GM19328 (cell line): ENCODE measurements around the gene MAP2K5.

Source experiments
- ATAC-seq: cut with Tn5 transposase; IDR thresholded peaks from one replicate; pipeline ENCODE4 v1.9.1; 2021; ENCODE audit warnings: mild to moderate bottlenecking, moderate library complexity; ENCODE audit not compliant: unreplicated experiment

The MAP2K5 gene

GRCh38 chr15:67775998-67776397 lies 233.5 kb downstream of the MAP2K5 start:
- ATAC-seq: no peak

GRCh38 chr15:67776600-67776999 lies 234.1 kb downstream of the MAP2K5 start:
- ATAC-seq: no peak

GRCh38 chr15:67777071-67777470 lies 234.6 kb downstream of the MAP2K5 start:
- ATAC-seq: no peak

GRCh38 chr15:67777773-67778172 lies 235.3 kb downstream of the MAP2K5 start:
- no peak for ATAC-seq

GRCh38 chr15:67778968-67779548 lies 236.6 kb downstream of the MAP2K5 start:
- ATAC-seq: no peak

GRCh38 chr15:67779549-67780111 lies 237.1 kb downstream of the MAP2K5 start:
- ATAC-seq: no peak

DNA sequence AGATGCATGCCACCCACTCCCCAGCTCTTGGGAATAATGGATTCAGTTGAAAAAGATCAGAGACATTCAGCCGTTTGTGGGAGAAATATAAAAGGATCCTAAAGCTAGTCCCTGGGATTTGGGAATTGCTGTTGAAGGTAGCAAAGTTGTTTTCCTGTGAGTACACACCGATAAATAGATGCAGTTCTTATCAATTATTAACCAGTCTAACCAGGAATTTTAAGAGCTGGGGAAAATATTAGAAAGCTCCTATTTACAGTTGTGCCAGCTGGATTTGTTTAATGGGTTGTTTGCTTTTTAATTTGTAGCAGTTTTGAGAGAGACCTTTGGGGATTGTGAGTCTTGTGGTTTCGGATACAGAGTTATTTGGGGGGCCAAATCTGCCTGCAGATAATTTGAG lies 238.6 kb downstream of the MAP2K5 start:
- ATAC-seq: no peak

- no peak for ATAC-seq
Observed at GRCh38 chr15:67781907-67782690, 239.6 kb downstream of the MAP2K5 start.

GRCh38 chr15:67782691-67782991 lies 240.1 kb downstream of the MAP2K5 start:
- ATAC-seq: no peak

GRCh38 chr15:67783303-67783702 lies 240.8 kb downstream of the MAP2K5 start:
- ATAC-seq: no peak

DNA sequence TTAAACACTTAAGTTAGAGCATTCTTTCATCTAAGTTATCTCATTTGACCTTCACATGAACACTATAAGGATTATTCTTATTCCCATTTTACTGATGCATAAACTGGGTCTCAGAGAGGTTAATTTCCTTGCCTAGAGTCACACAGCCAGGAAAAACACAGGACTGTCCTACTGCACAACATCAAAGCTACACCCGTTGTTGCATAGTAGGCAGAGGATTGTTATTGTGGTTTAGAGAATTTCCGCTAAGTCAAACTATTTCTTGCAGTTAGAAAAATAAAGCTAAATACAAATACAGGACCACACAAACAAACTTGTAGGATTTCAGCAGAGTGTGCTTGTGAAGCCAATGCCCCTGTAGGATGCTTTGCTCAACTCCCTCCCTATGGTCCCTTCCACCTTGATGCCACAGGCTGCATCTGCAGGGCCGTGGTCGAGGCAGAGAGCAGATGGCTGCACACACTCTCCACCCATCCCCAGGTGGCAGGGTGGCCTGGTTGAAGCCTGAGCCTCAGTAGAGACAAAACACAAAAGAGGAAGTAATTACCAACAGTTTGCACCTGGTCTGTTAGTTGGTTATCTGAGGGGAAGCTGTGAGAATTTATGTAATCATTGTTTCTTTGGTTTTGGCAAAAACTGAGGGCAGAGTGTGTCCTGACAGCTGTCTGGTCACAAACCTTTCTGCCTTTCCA lies 241.7 kb downstream of the MAP2K5 start:
- peak; percentile 72 for ATAC-seq

GRCh38 chr15:67784856-67785430 lies 242.4 kb downstream of the MAP2K5 start:
- no peak for ATAC-seq

DNA sequence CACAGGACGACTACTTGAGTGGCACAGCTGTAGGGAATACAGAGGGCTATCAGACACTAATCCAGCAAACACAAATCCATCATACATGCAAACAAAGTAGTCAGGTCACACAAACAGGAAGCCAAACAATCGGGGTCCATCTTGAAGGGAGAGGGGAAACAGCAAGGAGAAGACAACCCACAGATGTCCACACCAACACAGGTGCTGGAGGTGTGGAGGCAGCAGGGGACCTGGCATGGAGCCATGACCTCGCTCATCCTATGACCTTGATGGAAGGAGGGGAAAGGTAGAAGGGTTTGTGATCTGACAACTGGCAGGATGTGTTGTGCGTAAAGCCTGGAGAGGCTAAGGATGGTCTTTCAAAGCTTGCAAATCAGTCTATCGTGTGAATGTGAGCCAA lies 242.9 kb downstream of the MAP2K5 start:
- ATAC-seq: no peak

DNA sequence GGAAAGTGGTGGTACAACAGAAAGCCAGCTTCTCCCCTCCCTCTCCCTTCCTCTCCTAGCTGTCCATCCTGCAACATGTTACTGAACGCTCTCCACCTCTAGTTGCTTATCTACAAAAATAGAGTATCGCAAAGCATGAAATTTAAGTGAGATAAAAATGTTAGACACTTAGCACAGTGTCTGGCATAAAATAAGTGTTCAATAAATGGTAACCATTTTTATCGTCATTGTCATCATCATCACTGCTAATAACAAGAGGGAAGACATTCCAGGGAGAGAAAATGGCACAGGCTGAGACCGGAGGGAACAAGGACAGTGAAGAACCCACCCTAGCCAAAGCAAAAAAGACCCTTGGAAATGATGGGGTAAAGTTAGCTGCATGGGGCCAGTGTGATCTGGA lies 244.1 kb downstream of the MAP2K5 start:
- ATAC-seq: no peak

- ATAC-seq: no peak
Observed at GRCh38 chr15:67788986-67789385, 246.5 kb downstream of the MAP2K5 start.

GRCh38 chr15:67790610-67791319 lies 248.3 kb downstream of the MAP2K5 start:
- ATAC-seq: no peak

DNA sequence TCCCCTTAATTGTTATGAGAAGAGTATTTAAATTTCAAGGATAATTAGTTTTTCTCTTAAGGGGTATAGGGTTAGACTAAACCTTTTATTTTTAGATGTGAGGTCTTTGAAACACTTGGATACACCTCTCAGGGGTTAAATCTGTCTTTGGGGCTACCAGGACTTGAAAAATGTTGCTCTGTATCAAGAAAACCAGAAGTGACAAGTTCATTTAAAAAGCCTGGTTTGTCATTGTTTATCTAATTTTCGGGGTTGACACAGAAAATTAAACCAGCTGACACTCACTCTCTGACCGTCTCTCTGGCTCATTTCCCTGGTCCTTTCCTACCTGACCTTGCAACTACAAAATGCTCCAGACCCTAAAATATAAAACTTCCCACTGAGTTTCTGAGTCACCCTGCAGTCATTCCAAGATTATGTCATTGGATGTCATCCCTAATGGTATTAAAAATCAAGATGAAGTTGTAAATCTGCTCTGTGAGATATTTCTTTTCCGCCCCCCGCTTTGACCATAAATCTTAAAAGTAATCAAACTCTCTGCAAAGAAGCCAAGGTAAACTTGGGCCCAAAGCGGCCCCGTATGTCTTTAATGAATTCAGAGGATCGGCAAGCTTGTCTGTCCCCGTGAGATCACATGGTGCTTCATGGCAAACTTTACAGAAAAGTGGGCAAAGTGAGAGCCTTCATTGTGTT lies 249.9 kb downstream of the MAP2K5 start:
- ATAC-seq: no peak

DNA sequence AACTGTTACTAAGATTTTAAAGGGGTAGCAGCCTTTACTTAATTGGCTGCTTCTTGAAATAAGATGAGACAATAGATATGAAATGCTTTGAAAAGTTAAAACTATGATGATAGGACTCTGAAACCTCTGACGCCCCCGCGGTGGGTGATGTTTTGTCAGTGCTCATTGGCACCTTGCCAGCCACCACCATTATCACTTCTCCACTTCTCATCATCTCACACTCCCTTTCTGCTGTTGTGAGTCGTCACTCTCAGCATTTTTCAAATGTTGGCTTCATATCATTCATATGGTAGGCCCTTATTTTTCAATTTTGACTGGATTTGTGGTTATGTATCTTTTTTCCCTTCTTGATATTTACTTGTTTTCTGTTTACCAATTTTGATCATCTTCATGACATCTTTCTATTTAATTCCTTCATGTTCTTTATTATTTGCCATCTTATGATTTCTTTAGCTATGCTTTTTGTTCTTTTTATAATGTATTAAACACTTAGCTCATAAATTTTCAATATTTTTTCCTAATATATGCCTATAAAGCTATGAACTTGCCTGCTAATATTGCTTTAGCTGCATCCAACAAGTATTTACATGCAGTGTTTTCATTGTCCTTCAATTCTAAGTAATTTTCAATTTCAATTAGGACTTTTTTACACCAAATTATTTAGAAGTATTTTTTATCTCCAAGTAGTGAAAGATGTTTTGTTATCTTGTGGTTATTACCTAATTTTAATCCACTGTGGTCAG lies 252.5 kb downstream of the MAP2K5 start:
- no peak for ATAC-seq

- no peak for ATAC-seq
Observed at GRCh38 chr15:67796196-67797127, 254.0 kb downstream of the MAP2K5 start.
